HG03469 (cell line): Measurements from ENCODE around the gene LPCAT2.
"Not testable (repeated sequence)": the region's sequence is repeated elsewhere in the genome, so short reads cannot be mapped to it uniquely, and the experiment has no call there.

ENCODE experiments used
- ATAC-seq: cut with Tn5 transposase; IDR thresholded peaks from one replicate; pipeline ENCODE4 v1.9.1; 2021; ENCODE audit warnings: mild to moderate bottlenecking, moderate library complexity, moderate number of reproducible peaks; ENCODE audit not compliant: unreplicated experiment

Gene LPCAT2

GRCh38 chr16:55576384-55576783 lies 67.5 kb downstream of the LPCAT2 start:
- ATAC-seq, result no peak

DNA sequence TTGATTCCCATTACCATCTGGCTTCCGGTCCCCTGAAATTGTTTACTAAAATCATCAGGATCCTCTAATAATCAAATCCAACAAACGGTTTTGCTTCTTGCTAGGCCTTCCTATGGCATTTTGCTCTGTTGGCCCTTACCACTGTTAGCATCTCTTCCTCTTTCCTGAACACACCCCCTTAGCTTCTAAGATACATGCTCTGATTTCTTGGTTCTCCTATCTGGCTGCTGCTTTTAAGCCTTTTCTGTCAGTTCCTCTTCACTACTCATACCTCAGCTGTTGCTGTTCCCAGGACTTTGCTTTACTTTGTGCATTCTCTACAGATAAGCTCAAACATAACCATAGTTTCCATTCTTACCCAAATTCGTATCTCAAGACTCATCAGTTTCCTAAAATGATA lies 69.0 kb downstream of the LPCAT2 start:
- no peak for ATAC-seq

DNA sequence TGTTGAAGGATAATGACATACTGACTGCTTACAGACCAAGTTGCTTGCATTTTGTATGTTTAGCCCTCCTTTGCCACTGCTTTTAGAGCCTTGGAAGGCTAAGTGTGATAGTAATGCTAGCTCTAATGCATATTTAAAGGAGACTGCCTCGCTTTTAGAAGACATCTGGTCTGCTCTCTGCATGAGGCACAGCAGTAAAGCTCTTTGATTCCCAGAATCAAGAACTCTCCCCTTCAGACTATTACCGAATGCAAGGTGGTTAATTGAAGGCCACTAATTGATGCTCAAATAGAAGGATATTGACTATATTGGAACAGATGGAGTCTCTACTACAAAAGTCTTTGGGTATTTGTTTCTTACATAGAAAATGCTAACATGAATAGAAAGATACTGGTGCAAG lies 76.8 kb downstream of the LPCAT2 start:
- no peak for ATAC-seq

DNA sequence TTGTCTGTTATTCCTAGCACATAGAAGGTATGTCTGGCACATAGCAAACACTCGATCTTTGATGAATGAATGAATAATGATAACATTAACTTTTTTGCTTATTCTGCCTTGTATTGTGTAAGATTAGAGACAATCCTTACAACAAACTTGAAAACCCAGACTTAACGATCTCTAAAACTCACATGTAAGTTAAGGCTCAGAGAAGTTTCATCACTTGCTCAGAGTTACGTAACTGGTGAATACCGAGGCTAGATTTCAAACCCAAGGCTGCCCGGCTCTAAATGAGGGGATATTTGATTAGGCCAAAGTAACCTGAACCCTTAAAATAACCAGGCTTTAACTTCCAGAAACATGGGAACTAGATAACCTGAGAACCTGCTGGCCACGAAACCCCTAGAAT lies 79.9 kb downstream of the LPCAT2 start:
- no peak for ATAC-seq

- no peak for ATAC-seq
Measured at GRCh38 chr16:55592306-55592705, 83.4 kb downstream of the LPCAT2 start.

DNA sequence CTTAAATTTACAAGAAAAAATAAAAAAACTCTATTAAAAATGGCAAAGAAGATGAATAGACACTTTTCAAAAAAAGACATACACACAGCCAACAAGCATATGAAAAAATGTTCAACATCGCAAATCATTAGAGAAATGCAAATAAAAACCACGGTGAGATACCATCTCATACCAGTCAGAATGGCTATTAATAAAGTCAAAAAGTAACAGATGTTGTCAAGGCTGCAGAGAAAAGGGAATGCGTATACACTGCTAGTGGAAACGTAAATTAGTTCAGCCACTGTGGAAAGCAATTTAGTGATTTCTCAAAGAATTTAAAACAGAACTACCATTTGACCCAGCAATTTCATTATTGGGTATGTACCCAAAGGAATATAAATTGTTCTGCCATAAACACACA lies 89.1 kb downstream of the LPCAT2 start:
- no peak for ATAC-seq

- no peak for ATAC-seq
Measured at GRCh38 chr16:55605754-55606336, 97.0 kb downstream of the LPCAT2 start.

DNA sequence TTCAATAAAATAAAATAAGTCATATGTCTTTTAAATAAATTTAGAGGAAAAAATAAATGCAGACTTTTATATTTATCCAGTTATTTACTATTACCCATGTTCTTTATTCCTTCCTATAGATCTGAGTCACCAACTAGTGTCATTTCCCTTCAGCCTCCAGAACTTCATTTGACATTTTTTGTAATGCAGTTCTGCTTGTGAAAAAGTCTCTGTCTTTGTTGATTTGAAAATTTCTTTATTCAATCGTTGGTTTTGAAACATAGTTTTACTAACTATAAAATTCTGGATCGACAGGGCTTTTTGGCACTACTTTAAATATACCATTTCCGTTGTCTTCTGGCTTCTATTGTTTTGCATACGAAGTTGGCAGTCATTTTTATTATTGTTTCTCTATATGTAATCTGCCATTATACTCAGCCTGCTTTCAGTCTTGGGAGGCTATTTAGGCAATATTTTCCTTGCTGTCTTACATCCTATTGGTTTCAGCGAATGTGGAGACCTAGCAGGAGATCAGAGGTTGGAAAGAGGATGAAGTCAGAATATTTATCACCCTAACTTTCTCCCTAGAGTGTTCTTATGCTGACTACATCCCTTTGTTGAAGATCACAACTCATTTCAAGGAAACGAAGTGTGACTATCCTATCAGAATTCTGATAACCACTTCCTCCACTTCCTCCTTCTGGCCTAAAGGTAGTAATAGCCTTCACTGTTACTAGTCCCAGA lies 104.9 kb downstream of the LPCAT2 start:
- ATAC-seq, result no peak

- no peak for ATAC-seq
Measured at GRCh38 chr16:55615071-55615470, 106.2 kb downstream of the LPCAT2 start.

- not testable (repeated sequence) for ATAC-seq
Measured at GRCh38 chr16:55615670-55616069, 106.8 kb downstream of the LPCAT2 start.

DNA sequence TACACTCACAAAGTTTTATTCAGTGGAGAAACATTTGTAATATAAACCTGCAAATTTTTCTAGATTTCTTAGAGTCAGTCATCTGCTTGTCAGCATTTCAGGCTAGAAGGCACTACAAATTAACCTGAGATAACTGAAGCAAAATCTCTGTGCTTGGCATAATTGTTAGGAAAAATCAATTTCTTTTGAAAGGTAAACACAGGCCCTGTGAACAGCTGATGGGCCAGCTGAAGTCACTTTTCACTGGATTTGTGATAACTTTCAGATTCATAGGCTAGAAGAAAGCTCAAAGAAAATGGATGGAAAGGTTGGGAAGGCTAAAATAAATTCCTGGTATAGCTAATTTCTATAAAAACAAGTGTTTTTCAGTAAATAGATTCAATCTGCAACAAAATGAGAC lies 112.9 kb downstream of the LPCAT2 start:
- no peak for ATAC-seq

DNA sequence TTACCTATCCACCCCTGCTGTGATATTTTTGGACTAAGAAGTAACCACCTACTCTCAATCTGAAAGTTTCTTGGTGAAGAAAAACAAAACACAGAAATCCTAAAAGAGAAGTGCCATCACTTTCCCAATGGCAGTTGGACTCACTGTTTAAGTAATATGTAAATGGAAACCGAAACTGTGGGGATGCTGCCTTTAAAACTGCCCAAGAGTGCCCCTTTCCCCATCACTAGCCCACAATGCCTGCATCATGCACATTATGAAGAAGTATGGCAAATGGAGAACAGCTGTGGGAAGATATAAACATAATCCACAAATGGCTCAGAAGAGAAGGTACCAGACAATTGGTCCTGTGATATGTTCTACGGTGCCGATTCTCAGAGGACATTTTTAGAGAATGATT lies 113.4 kb downstream of the LPCAT2 start:
- ATAC-seq, result no peak

- no peak for ATAC-seq
Measured at GRCh38 chr16:55622930-55623561, 114.2 kb downstream of the LPCAT2 start.

DNA sequence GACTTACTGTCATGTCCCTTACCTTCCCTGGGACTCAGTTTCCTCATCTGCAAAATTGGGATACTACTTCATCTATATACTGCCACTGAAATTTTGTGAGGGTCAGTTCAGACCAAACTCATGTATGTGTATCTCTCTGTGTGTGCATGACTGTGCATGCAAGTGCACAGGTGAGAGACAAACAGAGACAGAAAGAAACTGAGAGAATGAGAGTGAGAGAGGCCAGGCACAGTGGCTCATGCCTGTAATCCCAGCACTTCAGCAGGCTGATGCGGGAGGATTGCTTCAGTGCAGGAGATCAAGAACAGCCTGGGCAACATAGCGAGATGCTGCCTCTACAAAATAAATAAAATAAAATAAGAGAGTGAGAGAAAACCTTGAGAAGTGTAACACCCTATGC lies 114.8 kb downstream of the LPCAT2 start:
- ATAC-seq, result no peak

GRCh38 chr16:55624696-55625095 lies 115.8 kb downstream of the LPCAT2 start:
- ATAC-seq, result no peak

- no peak for ATAC-seq
Measured at GRCh38 chr16:55625843-55626242, 117.0 kb downstream of the LPCAT2 start.

GRCh38 chr16:55628306-55628968 lies 119.6 kb downstream of the LPCAT2 start:
- no peak for ATAC-seq

DNA sequence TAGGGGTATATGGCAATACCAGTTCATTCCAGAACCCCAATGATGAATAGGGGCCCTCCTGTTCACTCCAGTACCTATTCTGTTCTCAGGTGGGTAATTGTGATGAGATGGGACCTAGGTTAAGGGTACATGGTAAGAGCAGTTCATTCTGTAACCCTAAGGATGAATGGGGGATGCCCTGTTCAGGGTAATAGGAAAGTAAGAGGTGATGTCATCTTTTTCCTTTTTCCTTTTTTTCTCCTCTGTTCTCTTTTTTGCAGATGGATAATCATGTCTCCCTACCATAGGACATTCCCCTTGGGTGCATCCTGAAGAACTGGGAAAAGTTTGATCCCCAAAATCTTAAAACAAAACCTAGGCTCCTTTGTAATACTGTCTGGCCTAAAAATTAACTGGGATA lies 121.9 kb downstream of the LPCAT2 start:
- no peak for ATAC-seq

DNA sequence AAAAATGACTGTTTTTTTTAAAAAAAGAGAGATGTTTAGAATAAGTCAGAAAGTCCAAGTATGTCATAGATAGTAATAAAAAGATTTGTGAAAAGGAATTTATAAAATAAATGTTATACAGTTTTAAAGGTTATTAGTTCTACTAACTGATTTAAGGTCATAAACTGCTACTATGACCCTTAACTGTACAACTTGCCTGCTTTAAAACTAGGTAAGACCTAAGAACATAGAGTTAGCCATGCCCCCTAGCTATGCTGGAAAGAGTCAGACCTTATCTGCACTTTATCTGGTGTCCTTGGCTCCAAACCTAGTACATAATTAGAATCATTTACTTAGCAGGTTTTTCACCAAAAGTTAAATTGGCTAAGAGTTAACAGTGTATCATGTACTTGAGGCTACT lies 123.4 kb downstream of the LPCAT2 start:
- no peak for ATAC-seq

DNA sequence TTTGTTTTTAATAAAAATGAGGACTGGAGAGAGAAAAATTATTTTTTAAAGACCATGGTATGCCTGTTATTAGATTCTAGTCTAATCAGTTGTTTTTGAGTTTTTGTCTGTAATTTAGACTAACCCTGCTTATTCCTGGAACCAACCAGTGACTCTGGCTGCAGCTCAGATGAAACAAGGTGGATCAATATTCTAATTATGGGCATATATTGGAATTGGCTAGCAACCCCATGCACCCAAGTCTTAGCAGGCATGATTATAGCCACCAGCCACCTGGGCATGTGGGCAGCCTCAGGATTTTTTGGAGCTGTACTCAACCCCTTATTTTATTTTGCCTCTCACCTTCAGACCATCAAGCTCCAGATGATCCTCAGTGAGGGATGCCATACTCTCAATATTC lies 125.3 kb downstream of the LPCAT2 start:
- no peak for ATAC-seq
